NCI-H2107 (cell line): ENCODE measurements around the gene CHCHD3.

Source experiments
- DNase-seq: peaks from one replicate; lab custom pipeline; 2025; lab: John Stamatoyannopoulos, UW

The CHCHD3 gene

DNA sequence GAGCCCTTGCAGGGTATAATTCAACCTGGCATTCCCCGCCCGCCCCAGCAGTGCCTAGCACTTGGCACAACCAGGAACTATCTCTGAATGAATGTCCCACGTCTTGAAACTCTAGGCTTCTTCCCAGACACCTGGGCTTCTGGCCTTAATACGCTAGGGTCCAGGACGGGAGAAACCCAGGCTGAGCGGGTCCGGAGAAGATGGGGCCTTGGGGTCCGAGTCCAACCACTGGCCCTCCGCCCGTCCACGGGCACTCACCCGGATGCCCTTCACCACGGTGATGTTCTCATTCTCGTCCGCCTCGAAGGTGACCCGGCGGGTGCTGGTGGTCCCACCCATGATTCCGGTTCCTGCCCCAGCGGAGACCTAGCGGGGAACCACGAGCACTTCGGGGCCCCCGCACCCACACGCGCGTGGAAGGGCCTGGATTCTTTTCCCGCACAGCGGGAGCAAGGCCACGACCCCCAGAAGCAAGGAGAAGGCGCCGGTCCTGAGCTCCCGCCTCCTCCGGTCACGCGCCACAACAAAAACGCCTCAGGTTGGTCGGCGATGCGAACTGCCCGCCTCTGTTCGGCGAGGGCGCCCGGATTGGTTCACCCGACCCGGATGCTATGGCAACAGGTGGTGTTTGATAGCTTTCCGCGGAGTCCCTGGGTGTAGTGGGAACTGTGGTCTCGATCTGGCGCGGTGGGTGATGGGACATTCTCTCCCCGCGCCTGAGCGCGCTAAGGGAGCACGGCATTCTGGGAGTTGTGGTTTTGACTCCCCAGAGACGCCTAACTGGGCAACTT lies at the start of gene CHCHD3:
Gene CHCHD3 (minus strand): TSS at position 492 of the 791 bp plus-strand sequence. CDS start 153 bp downstream, at position 339.
- DNase-seq, result peak; percentile 94

DNA sequence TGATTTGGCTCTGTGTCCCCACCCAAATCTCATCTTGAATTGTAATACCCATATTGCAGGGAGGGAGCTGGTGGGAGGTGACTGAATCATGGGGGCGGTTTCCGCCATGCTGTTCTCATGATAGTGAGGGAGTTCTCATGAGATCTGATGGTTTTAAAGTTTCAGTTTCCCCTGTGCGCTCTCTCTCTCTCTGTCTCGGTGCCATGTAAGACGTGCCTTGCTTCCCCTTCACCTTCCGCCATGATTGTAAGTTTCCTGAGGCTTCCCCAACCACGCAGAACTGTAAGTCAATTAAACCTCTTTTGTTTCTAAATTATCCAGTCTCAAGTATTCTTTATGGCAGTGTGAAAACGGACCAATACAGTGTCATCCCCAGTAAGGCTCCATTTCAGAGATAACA lies 48.3 kb upstream of the CHCHD3 start:
- DNase-seq, result no peak

DNA sequence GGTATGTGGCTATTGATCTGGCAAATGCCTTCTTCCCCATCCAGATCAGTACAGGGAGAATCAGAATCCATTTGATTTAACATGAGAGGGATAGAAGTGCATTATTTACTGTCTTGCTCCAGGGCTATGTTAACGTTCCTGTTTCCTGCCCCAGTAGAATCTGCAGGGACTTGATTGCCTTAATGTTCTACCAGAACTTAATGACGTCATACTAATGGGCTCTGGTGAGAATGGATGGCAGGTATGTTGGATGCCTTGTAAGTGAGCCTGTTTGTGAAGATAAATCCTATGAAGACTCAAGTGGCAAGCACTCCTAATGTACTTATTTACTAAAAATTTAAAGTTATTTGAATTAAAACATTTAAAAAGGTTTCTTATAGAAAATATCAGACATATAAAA lies 44.5 kb upstream of the CHCHD3 start:
- DNase-seq, result no peak

DNA sequence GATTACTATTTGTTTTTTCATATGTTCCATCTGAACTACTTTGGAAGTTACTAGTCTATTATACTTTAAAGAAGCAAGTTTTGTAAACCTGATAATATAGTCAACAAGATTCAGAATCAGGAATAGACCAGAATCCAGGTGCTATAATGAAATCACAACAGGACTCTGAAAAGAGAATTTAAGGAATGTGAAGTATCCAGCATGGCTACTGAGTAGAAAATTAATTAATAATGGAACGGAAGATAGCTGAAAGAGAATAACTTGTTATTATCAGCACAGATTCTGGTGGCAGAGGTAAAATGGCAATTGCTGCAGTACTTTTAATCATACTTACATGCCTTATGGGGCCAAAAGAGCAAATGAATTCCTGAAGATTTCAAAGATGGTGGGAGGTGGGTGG lies 43.1 kb upstream of the CHCHD3 start:
- no peak for DNase-seq

DNA sequence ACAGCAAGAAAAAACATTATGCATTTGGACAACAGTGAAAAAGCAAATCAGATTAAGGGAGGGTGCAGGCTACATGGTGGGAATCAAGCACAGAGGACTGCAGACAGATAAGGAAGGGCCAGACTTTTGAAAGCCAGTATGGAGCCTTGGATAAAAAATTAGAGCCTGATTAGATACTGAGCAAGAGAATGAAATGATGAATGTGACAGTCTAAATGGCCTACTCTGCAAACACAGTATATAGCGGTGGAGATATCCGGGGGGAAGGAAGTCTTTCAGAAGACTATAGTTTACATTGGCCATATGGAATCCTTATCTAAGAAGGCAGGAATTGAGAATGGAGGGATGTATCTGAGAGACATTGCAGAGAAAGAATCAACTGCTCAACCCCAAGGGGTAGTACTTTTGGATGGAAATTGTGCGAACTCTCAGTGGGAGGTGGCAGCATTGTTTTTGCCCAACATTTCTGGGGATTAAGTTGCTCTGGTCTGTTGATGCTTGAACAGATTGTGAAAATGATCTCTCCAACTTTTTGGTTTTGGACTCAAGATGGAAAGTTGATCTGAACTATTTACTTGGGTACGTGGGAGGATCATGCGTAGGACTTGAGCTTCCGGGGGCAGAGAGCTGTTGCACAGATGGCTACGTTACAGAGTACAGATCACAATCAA lies 39.4 kb upstream of the CHCHD3 start:
- no peak for DNase-seq

DNA sequence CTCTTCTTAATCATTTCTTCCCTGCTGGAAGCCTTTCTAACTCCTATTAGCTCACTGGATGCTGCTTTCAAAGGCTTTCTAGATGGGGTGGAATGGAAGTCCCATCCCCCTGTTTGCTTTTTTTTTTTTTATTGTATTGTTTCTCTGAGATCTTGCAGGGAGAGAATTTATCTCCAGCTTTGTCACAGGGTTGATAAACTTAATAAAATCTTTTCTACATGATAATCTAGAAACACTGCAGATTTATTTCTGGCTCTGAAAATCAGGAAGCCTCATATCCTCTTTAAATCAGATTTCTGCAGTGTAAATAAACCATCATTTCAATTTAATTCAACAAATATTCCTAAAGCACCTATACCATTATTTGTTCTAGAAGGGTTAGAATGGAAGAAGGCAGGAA lies 37.2 kb upstream of the CHCHD3 start:
- DNase-seq, result no peak

DNA sequence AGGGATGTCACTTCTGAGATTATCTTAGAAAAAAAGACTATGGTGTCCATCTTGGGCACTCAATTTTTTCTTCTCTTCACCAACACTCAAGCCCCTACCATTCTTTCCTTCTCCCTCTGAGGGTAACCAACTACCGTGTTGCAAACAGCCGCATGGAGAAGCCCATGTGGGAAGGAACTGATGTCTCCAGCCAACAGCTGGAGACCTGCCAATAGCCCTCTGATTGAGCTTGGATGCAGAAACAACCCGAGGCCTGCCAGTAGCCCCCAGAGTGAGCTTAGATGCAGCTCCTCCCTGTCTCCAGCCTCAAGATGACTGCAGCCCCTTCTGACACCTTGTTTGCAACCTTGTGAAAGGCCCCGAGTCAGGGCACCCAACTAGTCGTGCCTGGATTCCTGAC lies 36.4 kb upstream of the CHCHD3 start:
- no peak for DNase-seq

DNA sequence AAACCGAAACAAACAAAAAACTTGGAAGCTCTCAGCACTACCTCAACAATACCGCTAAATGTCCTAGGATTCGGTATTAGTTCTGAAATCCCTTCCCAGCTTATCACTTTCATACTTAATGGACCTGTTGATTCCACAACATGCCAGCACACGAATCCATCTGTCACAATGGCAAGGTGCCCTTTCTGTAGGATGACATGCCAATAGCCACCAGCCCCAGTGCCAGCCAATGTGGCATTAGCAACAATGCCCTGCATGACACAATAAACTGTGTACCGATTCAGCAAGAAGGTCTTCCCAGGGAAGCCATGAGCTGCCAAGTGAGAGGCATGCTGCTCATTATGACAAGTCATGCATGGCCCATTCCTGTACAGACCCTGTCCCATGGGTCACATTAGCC lies 35.6 kb upstream of the CHCHD3 start:
- no peak for DNase-seq

DNA sequence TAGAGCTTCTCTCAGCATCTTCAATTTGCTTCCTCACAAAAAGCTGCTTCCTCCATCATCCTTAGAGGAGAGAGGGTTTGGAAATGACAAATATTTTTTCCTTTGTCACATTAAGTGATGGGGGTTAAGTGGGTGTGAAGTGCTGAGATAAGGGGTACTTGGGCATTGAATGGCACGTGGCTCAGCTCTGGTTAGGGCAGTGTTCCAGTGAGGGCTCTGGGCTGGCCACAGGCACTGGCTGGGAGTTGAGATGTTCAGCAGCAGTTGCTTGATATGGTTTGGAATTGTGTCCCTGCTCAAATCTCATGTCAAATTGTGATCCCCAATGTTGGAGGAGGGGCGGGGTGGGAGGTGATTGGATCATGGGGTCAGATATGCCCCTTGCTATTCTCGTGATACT lies 33.7 kb upstream of the CHCHD3 start:
- DNase-seq, result no peak

DNA sequence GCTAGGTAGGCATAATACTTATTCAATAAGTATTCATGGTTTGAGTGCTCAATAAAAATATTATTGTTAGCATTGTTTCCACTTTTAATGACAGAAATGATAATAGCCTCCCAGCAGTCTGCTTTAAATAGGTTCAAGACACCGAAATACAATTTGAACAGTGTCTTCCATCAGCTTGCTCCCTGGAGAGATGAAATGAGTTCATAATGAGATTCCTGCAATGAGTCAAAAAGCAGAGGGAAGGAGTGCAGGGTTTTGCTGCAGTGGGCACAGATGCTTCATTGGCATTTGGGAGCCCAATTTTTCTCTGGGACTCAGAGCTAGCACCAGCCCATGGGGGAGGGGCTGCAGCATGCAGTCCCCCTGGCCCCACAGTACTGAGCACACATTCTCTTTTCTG lies 32.6 kb upstream of the CHCHD3 start:
- DNase-seq, result no peak

DNA sequence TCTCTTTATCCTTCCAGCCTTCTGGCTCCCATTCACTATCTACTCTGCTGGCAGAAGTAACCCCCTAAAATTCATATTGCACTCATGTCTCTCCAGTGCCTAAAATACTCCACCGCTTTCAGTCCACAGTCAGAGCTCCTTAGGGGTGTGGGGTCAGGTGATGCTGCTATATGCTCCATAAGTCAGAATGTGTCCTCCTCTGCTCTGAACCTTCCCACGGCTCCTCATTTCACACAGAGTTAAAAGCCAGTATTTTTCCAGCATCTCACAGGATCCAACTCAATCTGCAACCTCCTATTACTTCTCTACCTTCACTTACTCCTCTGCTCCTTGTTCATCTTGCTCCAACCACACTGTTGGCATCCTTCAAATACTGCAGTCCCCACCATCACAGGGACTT lies 31.1 kb upstream of the CHCHD3 start:
- no peak for DNase-seq

DNA sequence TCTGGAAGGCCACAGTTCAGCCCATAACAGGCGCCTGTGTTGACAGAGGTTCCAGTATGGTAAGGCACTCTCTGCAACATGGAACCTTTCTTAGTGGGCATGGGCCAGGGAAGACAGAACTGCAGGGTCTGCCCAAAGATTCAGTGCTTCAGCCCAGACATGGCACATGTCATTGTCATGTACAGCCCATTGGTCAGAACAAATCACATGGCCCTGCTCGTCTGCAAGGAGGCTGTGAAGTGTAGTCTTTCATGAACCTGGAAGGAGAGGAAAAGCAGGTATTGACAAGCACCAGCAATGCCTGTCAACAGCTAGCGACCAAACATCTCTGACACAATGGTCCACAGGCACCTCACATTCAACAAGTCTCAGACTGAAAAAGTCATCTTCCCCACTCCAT lies 30.4 kb upstream of the CHCHD3 start:
- DNase-seq, result no peak

DNA sequence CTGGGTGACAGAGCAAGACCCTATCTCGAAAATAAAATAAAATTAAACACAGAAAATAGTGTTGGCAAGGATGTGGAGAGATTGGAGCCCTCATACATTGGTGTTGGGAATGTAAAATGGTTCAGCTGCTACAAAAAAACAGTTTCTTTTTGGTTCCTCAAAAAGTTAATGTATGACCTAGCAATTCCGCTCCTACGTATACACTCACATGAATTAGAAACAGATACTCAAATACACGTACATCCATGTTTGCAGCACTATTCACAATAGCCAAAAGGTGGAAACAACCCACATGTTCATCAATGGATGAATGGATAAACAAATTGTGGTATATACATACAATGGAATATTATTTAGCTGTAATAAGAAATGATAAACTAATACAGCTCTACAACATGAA lies 28.4 kb upstream of the CHCHD3 start:
- no peak for DNase-seq

DNA sequence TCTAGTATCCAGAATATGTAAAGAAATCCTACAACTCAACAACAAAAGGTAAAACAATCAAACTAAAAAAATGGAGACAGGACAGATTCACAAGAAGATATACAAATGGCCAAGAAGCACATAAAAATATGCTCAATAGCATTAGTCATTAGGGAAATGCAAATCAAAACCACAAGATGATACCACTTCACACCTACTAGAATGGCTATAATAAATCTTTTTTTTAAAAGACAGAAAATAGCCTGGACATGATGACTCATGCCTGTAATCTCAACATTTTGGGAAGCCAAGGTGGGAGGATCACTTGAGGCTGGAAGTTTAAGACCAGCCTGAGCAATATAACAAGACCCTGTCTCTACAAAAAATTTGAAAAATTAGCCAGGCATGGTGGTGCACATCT lies 27.9 kb upstream of the CHCHD3 start:
- no peak for DNase-seq

DNA sequence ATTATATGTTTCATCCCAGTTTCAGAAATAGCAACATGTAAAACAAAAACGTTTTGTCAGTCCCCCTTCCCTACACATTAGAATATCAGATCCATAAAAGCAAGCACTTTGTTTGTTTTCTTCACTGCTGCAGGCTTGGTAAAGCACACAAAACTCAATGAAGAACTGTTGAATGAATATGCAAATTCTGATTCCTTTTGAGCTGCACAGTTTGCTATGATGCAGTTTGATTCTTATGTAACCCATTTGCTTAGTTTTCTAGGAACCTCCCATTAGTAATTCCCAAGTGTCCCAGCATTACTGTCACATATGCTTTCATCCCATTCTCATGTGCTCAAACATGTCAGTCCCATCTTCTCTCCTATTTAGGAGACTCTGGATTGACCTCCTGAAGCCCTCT lies 26.1 kb upstream of the CHCHD3 start:
- DNase-seq, result no peak

DNA sequence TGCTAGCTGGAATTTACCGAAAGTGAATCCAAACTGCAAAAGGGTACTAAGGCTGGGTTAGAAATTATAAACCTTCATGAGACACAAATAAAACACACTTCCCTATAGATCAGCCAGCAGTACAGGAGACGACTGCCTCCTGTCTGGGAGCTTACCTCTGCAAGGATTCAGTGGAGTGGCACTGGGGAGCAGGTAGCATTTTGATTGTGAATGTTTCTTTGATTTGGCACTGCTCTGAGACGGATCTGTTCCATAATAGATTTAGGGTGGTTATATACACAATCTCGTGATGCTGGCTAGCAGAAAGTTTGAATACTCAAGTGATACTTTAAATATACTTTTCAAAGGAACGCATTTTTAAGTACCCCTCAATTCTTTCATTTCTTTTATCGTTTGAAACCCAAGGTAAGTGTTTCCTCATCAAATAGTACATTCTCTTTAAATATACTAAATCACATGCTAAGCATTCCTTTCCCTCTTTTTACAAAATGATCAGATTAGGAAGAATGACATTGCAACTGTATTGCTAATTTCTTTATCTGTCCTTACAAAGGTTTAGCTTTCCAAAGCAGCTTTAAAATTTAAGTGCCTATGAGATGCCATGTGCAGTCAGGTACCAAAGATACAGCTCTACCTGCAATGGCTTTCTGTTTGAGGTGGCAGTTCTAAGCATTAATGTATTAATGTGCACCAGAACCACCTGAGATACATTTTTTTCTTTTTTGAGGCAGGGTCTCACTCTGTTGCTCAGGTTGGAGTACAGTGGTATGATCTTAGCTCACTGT lies 20.6 kb upstream of the CHCHD3 start:
- DNase-seq, result no peak

DNA sequence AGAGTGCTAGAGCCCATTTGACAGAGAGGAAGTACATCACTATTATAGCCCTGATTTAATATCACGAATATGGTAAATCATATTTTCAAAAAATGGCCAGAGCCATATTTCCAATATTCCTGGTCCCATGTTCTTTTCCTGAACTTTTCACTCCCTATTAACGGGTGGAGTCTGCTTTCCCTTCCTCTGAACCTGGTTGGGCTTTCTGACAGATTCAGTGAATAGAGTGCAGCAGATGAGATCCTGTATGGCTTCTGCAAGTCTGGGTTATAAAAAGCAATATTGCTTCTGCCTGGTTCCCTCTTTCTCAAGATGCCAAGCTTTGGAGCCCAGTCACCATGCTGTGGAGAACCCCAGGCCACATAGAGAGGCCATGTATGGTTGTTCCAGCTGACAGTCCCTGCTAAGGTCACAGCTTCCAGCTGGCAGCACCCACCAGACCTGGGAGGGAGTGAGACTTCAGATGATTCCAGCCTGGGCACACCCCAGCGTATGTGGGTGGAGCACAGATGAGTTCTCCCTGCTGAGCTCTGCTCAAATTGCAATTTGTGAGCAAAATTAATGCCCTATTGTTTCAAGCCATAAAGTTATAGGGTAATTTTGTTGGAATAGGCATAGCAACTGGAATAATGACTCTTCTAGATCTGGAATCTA lies 17.9 kb upstream of the CHCHD3 start:
- no peak for DNase-seq

DNA sequence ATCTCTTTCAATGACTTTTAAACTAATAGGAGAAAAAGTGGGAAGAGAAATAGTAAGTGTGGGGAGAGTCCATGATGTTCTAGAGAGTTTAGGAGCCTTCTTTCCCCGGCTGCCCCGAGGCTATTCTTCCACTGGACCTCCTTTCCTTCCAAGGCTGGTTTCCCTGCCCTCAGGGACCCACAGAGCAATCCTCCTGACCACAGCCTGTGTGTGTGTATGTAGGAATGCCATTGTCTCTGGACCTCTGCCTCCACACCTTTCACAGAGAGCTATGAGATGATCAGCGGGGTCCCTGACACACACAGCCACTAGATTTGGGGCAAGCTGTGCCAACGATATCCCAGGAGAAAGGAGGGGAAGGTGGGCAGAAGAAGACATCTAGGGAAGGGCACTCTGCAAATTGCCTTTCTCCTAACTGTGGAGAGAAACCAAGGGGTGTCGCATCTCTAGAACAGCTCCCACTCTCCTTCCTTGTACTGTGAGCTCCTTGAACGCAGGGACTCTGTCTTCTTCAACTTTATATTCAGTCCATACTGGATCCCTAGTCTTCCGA lies 13.3 kb upstream of the CHCHD3 start:
- no peak for DNase-seq

DNA sequence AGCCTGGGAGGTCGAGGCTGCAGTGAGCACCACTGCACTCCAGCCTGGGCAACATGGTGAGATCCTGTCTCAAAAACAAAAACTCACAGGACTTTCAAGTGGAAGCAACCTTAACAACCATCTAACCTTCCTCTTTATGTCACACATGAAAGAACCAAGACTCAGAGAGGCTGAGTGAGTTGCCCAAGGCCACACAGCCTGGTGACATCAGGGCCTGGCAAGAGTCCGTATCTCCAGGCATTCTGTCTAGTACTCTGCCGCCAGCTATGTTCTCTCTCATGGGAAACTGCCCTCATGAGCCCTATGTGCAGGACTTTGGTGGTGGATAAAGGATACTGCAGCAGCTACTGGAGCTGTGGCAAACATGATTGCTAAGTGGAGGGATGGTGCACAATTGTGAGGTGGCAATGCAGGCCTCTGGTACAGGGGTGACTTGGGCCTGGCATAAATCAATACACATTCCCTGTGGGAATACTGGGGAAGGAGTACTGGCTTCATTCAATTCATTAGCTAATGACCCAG lies 10.1 kb upstream of the CHCHD3 start:
- no peak for DNase-seq

DNA sequence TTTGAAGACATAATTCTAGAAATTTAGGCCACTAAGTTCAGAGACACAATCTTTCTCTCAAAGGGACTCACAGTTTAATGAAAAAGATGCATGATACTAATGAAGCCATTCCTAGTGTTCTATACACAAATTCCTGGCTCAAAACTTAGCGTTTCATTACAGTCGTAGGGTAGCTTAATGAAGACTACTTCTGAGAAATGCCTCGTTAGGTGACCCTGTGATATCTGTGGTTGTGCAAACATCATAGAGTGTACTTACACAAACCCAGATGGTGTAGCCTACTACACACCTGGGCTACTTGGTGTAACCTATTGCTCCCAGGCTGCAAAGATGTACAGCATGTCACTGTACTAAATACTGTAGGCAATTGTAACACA lies 488 bp upstream of the CHCHD3 start:
- no peak for DNase-seq

DNA sequence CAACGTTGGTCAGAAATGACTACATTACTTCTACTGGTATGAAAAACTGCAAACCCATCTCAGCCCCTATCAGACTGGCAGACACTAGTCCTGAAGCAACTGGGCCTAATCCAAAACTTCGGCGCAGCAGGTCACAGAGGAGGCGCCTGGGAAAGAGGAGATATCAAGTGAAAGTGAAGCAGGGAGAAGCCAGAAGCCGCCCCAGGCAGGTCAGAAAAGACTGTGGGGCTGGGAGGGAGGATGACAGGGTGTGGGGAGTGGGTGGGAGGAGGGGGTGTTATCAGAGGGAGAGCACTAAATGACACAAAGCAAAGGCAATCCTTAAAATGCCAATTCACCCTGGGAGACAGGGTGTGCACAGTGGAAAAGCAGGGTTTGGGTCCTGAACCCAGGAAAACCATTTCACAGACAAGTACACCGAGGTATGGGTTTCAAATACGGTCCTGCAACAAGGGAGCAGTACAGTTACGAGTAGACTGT lies 731 bp downstream of the CHCHD3 start:
- DNase-seq, result no peak

DNA sequence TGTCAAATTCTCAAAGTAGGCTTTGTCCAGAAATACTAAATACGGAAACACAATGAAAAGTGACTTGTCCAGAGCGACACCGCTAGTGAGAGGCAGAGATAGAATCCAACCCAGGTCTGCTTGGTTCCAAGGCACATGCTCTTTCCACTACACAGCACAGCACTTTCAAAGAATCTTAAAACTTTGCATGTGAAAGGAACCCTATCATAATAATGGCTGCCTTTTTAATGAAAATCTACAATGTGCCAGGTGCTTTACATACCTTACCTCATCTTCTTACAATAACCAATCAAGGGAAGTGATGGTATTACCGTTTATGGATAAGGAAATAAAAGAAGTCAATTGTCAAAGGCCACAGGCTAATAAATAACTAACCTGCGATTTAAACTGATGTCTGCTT lies 2.6 kb downstream of the CHCHD3 start:
- no peak for DNase-seq
